Measurements from ENCODE around the gene ACSF3. TPM values are rescaled to one million over a fixed set of nuclear protein-coding genes. Genes with fewer than 3 reads are reported as not detected.
"Not testable (repeated sequence)": the region's sequence is repeated elsewhere in the genome, so short reads cannot be mapped to it uniquely, and the experiment has no call there.

ACSF3 gene
- polyA plus RNA-seq, 12 donors = 12.6 to 31.8 (median 15.3) TPM; not detected in 1

DNA sequence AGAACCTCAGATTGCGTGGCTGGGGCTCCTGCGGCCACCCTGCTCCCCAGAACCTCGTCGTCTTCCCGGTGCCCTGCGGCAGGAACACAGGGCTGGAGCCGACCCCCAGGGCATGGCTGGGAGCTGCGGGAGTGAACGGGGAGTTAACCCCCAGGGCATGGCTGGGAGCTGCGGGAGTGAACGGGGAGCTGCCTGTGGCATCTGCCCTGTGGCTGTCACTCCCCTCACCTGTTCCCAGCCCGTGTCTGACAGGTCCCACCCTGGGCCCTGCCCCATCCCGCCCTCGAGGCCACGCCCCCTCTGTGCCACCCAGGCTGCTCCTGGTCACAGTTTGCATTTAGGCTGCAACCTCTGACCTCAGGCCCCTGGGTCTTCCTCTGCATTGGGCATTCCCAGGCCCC is 39.4 kb upstream of the ACSF3 start:
- no peak for DNase-seq

DNA sequence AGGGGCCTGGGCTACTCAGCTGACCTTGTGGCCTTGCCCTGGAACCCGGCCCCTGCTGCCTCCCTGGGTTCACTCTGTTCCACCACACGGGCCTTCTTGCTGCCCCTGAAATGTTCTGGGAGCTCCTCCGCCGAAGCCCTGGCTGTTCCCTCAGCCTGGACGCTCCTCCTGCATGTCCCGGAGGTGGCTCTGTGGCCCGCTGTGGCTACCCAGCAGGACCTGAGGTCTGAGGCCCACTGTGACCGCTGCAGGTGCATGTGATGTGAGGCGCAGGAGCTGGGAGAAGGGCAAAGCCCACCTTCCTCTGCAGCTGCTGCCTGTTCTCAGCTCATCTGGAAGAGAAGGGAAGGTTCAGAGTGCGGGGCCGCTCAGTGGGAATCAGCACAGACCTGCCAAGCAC is 38.9 kb upstream of the ACSF3 start:
- DNase-seq = no peak

DNA sequence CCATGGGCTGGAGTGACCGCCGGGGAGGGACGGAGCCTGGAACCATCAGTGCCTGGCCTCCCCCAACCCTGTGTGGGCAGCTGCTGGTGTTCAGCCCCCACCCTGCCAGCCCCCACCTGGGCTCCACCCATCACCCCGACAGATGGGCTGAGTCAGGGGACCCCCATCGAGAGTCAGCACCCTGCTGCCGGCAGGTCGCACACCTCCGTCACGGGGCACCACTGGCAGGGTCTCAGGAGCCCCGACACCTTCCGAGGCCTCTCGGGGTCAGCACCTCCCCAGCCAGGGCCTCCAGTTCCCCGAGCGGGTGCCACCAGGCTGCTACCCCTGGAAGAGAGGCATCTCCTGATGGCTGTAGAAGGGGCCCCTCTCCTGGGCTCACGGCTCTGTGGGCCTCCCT is 38.3 kb upstream of the ACSF3 start:
- no peak for DNase-seq

DNA sequence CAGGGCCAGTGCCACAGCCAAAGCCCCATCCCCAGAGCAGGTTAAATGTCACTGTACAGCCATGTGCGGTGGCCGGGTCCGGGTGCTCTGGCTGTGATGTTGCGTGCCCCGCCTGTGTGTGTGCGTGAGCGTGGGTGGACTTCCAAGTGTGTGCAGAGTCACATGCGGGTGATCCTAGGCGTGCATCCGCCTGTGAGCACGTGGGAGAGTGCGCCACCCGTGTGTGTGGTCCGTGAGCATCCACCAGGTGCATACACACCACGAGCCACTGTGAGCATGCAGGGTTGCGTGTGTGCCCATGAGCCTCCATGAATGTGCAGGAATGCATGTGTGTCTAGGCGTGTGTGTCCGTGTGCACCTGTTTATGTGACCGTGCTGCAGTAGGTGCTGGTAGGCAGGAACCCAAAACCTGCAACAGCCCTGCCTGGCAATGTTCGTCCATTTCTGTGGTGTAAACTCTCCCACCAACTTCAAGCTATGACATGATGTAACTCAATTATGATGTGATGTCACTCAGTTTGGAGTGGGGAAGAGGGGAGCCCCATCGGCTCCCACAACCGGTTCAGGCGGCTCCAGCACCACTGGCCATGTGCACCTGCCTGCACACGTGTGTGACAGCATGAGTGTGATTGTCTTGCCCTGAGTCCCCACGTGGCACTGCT is 37.6 kb upstream of the ACSF3 start:
- DNase-seq = no peak

DNA sequence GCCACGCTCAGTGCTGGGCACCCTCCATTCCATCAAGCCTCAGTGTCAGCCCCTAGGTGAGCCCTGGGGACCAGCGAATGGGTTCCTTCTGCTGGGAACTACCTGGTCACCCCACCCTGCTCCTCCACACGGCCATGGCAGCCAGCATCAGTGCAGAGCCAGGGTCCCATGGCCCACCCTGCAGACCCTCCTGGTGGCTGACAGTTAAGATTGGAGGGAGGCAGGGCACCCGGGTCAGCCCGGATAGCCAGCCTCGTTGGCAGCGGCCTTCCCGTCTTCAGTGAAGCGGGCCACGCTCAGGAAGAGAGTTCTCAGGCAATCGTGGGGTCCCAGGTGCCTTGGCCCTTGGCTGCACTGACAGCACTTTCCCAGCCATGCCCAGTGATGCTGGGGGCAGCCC is 37.1 kb upstream of the ACSF3 start:
- no peak for DNase-seq

DNA sequence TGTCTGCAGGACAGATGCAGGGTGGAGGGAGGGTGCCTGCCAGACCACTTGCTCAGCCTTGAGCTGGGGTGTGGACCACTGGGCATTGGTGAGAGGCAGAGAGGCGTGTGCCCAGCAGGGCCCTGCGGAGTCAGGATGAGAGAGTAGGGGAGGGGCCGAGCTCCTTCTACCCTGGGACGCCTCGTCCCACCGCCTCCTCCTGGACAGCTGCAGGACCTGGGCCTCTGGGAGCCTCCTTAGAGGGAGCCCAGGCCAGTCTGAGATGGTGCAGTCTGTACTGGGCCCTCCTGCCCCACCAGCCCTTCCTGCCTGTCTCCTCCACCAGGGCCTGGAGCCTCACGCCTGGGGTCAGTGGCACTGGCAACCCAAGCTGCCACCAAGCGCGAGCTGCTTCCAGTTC is 35.9 kb upstream of the ACSF3 start:
- no peak for DNase-seq

DNA sequence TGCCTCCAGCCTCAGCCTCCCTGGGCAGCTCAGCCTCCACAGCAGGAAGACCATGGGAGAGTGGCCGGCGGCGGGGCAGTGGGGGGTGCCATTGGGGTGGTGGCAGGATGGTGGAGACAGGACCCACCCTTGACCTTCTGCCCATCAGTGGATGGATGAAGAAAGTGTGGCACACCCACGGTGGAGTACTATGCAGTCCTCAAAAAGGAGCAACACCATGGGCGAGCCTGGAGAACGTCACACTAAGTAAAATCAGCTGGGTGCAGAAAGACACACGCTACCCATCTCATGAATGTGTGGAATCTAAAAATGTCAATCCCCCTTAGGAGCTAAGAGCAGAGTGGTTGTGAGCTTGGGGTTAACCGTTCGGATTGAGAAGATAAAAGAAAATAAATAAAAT is 34.8 kb upstream of the ACSF3 start:
- no peak for DNase-seq

DNA sequence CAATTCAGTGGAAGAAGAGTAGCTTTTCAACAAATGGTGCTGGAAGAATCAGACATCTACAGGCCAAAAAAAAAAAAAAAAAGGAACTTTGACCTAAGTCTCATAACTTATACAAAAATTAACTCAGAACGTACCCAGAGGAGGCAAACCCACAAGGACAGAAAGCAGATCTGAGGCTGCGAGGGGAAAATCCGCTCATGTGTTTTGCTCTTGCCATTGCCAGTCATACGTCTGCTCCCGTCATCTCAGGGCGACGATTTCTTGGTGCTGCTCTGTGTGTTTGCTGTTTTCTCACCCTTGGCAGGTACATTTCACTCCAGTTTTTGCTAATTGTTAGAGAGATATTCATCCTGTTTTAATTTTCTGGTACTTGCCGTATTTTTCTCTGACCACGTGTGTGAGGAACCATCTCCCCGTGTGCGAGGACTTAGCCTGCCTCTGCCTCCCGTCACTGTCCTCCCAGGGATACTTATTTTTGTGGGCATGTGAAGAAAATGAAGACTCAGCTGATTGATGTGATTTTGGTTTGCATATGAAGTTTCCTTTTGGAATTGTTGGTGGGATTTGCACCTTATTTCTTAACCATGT is 33.4 kb upstream of the ACSF3 start:
- DNase-seq = no peak

DNA sequence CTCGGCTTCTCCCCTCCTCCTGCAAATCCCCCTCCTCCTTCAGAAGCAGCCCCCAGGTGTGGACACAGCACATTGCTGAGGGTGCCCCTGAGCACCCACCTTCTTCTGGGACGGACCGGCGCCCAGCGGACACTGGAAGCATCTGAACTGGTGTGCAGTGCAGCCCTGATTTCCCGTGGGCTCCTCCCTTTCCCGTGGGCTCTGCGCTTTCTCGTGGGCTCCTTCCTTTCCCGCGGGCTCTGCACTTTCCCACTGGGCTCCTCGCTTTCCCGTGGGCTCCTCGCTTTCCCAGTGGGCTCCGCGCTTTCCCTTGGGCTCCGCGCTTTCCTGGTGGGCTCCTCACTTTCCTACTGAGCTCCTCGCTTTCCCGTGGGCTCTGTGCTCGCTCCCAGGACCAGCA is 32.6 kb upstream of the ACSF3 start:
- no peak for DNase-seq

DNA sequence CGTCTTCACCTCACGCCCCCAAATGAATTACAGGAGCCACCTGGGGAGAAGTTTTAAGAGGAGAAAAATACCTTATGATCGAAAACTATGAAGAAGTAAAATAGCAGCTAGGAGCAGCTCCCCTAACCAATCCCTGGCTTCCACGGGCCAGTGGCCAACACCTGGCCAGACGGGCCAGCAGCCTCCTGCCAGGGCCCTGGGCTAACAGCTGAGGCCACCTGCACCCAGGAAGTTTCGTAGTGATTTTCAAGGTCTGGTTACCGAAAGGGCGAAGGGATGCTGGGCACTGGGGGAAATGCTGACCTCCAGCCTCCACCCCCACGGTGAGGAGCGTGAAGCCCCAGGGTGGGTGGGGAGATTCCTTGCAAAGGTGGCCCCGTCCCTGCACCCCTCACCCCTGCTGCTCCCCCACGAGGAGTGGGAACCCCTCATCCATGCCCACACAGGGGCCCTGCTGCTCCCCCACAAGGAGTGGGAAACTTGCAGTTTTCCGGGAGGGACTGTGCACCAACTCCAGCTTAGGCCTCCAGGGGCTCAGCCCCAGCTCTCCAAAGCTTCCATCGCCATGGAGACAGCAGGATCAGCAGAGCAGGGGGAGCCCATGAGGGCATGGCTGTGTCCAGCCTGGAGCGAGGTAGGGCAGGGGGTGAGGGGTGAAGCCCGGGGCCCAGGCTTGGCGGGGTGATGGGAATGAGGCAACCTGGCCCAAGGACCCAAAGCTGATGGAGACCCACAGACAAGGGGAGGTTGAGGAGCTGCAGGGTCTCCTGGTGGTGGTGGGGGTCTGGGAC is 31.9 kb upstream of the ACSF3 start:
- no peak for DNase-seq

DNA sequence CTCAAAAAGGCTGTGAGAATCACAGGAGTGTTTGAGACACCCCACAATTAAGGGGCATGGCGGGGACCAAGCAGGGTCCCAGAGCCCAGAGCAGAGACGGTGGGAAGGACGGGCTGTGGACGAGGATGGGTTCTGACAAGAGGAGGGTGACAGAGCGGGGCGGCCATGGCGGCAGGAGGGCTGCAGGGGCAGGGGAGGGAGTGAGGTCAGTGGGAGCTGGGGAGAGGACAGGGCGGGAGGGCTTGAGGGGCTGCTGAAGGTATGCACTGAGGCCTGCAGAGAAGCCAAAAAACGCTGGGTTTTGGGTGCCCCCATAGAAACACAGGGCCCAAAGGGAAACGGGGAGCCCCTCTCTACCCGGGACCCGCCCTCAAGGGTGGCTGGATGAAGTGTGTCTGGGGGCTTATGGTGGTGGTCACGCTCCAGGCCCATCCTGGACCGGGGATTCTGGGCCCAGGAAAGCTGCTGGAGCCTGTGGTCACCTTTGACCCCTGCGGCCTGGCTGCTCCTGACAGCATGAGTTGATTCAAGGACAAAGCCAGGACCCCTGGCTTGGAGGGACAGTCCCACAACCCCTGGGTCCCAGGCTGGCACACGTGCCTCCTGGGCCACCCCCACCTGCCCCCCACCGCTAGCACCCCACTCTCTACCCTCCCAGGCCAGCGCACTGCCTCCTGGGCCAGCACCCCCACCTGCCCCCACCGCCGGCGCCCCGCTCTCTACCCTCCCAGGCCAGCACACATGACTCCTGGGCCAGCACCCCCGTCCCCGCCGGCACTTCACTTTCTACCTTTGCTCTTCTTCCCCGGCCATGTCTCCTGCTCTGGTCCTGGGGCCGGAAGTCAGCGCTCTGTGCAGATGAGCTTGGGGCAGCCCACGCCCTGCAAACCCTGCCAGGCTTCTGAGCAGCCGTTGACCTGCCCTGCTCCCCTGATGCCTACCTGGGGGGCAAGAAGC is 31.0 kb upstream of the ACSF3 start:
- DNase-seq = no peak

DNA sequence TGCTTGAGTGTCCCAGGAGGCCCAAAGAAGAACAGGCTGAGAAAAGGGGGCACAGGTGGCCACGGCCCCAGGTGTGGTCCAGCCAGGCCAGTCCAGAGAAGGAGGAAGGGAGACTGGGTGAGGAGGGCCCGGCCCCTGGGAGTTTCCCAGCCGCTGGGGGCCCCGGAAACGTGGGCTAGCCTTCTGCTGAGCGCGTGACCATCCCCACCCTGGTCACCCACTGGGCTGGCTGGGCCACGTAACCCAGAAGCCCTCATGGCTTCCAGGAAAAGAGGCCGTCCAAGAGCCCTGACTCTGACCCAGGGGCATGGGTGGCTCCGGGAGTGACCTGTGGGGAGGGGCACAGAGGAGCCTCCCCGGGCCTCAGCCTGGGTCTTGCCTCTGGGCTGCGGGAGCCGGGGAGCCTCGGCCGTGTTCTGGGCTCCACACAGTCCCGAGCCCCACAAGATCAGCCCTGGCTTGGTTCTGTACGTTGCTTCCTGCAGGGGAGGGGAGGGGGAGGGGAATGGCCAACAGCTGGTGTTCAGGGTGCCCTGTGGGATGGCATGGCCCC is 29.8 kb upstream of the ACSF3 start:
- no peak for DNase-seq

DNA sequence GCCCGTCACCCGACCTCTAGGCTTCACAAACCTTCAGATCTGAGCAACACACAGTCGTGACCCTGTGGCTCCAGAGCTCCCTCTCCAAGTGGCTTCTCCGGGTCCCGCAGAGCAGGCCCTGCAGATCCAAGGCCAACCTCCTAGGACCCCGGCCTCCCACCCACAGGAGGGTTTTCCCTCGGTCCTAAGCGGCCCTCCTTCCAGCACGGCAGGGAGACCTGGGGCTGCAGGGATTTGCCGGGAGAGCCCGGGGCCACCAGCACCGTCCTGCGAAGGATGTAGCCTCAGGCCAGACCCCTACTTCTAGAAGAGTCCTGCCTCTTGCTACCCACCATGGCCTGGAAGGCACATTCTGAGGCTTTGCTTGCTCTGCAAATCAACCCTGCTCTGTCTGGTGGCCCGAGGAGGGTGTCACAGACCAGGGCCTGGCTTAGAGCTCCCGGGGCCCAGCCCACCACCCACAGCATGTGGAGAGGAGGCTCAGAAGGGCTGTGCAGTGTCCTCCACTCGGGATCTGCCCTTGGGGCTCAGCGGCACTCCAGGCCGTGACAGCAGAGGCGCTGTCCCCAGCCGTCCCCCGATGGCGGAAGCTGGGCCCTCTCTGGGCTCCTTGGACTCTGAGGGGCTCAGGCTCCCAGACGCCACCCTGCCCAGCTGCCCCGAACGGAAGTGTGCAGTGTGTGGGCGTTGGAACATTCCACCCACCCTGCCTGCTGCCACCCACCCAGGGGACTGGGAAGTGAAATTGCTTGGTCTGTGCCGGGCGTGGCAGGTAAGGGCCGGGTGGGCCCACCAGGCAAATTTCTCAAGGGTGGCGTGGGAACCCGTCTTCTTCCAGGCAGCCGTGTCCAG is 28.8 kb upstream of the ACSF3 start:
- no peak for DNase-seq

DNA sequence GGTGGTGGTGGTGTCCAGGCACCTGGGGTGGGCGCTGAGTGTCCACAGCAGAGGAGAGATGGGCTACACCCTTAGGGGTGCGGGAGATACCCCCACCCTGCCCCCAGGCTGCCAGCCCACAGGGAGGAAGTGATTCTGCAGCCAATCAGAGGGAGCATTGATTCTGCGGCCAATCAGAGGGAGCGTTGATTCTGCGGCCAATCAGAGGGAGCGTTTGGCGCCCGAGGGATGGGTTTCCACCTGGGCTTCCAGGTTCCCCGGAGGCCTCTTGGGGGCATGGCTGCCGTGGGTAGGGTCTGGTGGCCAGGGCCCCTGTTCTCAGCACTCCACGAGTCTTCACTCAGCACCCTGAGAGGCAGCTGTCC is 28.2 kb upstream of the ACSF3 start:
- DNase-seq = no peak

DNA sequence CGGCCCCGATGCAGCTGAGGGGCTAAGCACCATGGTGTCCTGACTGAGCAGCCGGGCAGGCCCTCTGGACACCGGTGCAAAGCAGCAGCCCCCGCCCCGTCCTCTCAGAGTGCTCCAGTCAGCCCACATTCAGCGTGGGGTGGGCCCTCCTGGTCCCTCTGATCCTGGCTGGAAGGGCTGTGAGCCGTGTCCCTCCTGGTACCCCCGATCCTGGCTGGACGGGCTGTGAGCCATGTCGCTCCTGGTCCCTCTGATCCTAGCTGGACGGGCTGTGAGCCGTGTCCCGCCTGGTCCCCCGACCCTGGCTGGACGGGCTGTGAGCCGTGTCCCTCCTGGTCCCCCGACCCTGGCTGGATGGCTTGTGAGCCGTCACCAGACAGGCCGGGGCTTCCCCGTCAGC is 26.9 kb upstream of the ACSF3 start:
- DNase-seq = no peak

DNA sequence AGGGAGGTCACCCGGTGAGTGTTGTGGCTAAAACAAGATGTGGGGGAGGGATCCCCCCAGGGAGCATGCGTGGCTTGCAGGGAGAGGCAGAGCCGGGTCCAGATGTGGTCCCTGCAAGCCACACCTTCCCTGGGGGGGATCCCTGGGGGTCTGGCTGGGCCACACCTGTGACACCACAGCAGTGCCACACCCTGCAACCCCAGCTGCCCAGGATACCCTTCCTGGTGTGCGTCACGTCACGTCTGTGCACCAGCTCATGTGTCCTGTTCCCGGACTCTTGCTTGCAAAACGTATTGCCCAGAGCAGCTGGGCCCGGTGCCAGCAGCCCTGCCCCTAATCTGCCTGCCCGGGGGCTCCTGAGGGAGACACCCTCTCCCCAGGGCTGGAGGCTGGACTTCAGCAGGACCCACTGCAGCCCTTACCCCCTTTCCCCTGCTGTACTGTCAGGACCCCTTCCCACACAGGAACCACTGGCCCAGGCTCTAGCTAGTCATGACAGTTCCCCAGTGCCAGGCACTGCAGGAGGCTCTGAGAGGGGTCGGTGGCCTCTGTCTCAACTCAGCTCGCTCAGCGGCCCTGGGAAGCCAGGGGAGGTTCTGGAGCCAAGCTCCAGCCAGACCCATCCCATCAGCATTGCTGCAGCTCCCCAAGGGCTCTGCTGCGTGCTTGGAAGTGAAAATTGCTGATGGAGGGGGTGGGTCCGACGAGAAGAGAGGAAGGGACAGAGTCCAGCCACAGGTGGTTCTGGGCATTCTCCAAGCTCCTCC is 25.8 kb upstream of the ACSF3 start:
- DNase-seq = no peak

DNA sequence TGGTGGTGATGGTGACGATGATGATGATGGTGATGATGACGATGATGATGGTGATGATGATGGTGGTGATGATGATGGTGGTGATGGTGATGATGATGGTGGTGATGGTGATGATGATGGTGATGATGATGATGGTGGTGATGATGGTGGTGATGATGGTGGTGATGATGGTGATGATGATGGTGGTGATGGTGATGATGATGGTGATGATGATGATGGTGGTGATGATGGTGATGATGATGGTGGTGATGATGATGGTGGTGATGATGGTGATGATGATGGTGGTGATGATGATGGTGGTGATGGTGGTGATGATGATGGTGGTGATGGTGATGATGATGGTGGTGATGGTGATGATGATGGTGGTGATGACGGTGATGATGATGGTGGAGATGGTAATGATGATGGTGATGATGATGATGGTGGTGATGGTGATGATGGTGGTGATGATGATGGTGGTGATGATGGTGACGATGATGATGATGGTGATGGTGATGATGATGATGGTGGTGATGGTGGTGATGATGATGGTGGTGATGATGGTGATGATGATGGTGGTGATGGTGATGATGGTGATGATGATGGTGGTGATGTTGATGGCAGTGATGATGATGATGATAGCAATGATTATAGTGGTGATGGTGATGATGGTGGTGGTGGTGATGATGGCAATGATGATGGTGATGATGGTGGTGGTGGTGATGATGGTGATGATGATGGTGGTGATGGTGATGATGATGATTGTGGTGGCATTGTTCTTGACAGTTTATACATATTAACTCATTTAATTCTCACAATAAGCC is 24.6 kb upstream of the ACSF3 start:
- not testable (repeated sequence) for DNase-seq

DNA sequence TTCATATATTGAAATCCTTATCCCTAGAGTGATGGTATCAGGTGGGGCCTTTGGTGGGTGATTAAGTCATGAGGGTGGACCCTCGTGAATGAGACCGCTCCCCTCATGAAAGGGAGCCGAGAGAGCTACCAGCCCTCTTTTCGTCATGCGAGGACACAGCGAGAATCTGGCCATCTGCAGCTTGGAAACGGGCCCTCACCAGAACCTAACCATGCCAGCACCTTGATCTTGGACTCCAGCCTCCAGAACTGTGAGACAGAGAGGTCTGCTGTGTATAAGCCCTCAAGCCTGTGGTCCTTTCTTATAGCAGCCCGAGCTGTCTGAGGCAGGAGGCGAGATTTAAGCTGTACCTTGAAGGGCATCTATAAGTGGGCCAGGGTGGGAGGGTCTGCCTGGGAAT is 23.7 kb upstream of the ACSF3 start:
- no peak for DNase-seq

DNA sequence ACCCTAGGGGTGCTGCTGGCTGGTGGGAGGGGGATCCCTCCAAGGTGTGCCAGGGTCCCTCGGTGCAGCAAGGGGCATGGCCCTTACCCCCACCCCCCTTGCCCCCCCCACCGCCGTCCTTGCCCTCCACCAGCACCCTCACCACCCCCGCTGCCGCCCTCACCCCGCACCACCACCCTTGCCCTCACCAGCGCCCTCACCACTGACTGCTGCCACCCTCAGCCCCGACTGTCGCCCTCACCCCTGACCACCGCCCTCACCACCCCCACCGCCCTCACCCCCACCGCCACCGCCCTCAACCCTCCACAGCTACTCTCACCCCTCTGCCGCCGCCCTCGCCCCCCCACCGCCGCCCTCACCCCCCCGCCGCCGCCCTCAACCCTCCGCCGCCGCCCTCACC is 23.1 kb upstream of the ACSF3 start:
- no peak for DNase-seq

Measured in muscle of arm (tissue), 12 donors.